KBM-7 (cell line): Measurements from ENCODE around the gene ARTN.

Source experiments
- DNase-seq: peaks from one replicate; pipeline ENCODE4 v3.0.0-alpha.2; 2015
- in situ Hi-C: fragments of 300-500 bp; cut with MboI; formaldehyde crosslinking; loops from 2 replicates; pipeline ENCODE4 v1.14.3; 2020; ENCODE audit warnings: low sequenced_read_pairs, low pct_unique_long_range_greater_than_20kb, mixed read lengths

ARTN gene

DNA sequence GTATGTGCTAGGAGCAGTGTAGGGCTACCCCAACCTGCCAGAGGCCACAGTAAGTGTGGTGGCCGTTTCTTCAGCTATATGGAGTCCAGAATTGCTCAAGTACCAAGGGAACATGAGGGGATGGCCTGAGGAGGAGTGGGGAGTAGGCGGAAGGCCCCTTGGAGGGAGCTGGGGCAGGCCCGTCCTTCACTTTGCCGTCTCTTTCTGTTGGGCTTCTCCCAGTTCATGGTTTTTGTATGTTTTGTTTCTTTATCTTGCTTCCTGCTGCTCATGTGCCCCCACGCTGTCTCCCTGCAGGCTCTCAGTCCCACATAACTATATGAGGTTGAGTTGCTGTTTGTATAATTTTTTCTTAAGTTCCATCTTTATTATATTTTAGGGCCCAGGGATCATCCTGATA, 30.3 kb downstream of the ARTN start:
- in situ Hi-C loops, result no loop called here

GRCh38 chr1:43965316-43965715, 31.7 kb downstream of the ARTN start:
- in situ Hi-C loops, result no loop called here

More for the DNA sequence above, 30.3 kb downstream of the ARTN start:
- DNase-seq, result no peak

DNA sequence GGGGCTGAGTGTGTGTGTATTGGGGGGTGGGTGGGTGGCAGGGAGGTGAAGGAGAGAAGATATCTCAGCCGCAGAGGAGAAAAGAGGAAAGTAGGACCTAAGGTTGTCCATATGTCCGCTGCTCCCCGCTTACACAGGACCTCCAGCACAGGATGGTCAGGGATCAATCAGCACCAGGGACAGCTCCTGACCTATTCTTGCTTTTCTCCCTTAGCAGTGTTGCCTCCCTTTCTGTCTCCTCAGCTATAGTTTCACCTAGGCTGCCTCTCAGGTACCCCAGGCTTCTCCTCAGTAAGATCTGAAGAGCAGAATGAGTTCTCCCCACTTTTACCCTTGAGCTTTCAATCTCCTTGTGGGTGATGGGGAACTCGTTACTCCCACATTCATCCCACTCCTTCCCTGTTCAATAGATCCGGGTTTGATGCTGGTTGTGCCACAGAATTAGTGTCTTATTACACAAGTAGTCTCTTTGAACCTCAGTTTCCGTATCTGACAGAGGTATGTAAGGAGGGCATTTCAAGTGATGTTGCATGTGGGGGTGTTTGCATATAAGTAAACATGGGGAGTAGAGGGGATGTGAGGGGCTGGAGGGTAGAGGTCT, 34.8 kb downstream of the ARTN start:
- in situ Hi-C loops, result no loop called here
- no peak for DNase-seq

More at GRCh38 chr1:43965316-43965715, 31.7 kb downstream of the ARTN start:
- no peak for DNase-seq

DNA sequence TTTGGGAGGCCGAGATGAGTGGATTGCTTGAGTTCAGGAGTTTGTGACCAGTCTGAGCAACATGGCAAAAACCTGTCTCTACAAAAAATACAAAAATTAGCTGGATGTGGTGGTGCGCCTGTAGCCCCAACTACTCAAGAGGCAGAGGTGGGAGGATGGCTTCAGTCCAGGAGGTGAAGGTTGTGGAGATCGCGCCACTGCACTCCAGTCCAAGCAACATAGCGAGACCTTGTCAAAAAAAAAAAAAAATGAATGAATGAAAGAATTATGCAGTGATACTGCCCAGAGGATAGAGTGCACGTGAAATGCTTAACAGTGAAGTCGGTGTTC, 35.8 kb downstream of the ARTN start:
- DNase-seq, result no peak
- in situ Hi-C loops, result no loop called here

DNA sequence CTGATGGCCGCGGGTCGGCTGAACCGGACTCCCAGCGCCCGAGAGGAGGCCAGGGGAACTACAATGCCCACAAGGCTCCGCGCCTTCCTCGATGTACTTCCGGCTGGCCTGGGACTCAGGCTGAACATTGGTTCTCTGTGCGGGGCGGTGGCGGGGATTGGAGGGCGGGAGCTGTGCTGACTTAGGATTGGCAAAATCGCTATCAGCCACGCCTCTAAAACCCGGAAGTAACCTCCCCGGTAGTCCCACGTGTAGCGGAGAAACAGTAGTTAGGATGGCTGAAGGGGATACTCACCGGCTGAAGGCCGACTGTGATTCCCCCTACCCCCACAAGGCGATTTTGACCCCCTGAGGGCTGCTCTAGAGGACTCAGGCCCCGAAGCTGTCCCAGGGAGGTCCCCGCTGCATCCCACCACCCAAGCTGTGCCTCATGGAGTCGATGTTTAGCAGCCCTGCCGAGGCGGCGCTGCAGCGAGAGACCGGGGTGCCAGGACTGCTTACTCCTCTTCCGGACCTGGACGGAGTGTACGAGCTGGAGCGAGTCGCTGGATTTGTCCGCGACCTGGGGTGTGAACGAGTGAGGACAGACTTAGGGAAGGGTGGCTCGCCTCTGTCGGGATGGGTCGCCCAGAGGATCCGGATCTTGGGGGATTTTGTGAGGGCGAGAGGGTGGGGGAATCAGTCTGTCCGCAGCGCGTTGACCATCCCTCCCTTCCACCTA, 36.3 kb downstream of the ARTN start, which contains the start of gene DPH2:
TSS of gene DPH2 (plus strand) at position 265 of the 721 bp plus-strand sequence. CDS start at position 431, 166 bp downstream.
- in situ Hi-C loops, result no loop called here
- peak; percentile 95 for DNase-seq

DNA sequence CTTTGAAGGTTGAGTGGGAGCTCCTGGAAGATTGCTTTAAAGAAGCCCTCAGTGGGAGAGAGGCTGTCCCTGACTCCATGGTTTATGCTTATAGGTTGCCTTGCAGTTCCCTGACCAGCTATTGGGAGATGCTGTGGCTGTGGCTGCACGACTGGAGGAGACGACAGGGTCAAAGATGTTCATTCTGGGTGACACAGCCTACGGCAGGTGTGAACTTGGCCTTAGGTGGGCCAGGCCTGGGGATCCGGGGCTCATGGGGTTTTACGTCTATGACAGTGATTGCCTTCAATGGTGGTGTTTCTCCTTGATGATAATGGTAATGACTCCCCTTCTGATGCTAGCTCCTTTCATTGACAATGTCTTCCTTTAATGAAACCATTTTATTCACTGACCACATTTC, 36.9 kb downstream of the ARTN start:
- DNase-seq, result no peak
- in situ Hi-C loops, result no loop called here

DNA sequence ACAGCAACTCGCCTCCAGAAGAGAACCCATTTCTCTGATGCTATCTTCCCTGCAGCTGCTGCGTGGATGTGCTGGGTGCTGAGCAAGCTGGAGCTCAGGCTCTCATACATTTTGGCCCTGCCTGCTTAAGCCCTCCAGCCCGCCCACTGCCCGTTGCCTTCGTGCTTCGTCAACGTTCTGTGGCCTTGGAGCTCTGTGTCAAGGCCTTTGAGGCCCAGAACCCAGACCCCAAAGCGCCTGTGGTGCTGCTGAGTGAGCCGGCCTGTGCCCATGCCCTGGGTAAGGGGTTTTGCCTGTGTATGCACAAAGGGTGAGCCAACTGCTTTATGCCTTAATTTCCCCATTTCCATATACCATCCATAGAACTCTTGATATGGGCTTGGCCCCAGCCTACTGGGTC, 37.3 kb downstream of the ARTN start:
- DNase-seq, result no peak
- in situ Hi-C loops, result no loop called here

GRCh38 chr1:43971336-43971980, 37.9 kb downstream of the ARTN start:
- in situ Hi-C loops, result no loop called here
- DNase-seq, result no peak

- no peak for DNase-seq
These were observed 40.4 kb downstream of the ARTN start for GRCh38 chr1:43973981-43974442.

DNA sequence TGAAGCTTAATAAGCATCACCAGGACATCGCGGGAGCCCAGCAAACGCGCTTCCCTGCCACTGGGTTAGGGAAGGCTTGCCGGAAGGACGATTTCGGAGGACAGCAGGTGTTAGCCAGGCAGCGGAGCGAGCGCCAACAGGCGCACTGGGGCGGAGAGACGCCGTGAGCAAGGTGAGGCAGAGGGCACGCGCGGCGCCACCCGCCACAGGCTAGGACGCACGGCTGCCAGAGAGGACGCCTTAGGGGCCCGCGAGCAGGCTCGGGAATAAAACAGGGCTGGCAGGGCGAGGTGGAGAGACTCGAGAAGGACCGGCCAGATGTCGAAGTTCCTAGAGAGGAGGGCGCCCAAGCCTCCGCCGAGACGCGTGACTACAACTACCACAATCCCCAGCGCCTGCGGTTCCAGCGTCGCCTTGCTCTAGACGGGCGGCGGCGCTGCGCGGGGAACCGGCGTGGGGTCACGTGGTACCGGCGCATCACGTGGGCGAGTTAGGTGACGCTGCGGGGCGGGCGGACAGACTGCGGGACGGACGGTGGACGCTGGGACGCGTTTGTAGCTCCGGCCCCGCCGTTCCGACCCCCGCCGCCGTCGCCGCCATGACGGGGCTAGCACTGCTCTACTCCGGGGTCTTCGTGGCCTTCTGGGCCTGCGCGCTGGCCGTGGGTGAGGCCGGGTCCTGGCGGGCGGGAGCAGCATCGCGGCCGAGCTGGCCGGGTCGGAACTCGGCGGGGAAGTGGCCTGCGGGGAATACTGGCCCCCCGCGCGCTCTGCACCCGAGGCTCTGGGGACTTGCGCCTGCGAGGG, 41.0 kb downstream of the ARTN start, which contains the start of gene ATP6V0B:
TSS of gene ATP6V0B (plus strand) at position 518 of the 806 bp plus-strand sequence. CDS start at position 599, 81 bp downstream.
- in situ Hi-C loops, result no loop called here
- DNase-seq, result peak; percentile 93

More at GRCh38 chr1:43973981-43974442, 40.4 kb downstream of the ARTN start:
- in situ Hi-C loops, result no loop called here

- in situ Hi-C loops, result no loop called here
- peak; percentile 77 for DNase-seq
These were observed 41.8 kb downstream of the ARTN start for GRCh38 chr1:43975249-43975961.

GRCh38 chr1:43976045-43976444, 42.4 kb downstream of the ARTN start:
- DNase-seq, result peak; percentile 21
- in situ Hi-C loops, result no loop called here

GRCh38 chr1:43976890-43977289, 43.3 kb downstream of the ARTN start:
- in situ Hi-C loops, result no loop called here
- no peak for DNase-seq

- in situ Hi-C loops, result no loop called here
- DNase-seq, result no peak
These were observed 44.0 kb downstream of the ARTN start for GRCh38 chr1:43977376-43978263.

GRCh38 chr1:43978264-43978550, 44.6 kb downstream of the ARTN start:
- in situ Hi-C loops, result no loop called here
- no peak for DNase-seq

DNA sequence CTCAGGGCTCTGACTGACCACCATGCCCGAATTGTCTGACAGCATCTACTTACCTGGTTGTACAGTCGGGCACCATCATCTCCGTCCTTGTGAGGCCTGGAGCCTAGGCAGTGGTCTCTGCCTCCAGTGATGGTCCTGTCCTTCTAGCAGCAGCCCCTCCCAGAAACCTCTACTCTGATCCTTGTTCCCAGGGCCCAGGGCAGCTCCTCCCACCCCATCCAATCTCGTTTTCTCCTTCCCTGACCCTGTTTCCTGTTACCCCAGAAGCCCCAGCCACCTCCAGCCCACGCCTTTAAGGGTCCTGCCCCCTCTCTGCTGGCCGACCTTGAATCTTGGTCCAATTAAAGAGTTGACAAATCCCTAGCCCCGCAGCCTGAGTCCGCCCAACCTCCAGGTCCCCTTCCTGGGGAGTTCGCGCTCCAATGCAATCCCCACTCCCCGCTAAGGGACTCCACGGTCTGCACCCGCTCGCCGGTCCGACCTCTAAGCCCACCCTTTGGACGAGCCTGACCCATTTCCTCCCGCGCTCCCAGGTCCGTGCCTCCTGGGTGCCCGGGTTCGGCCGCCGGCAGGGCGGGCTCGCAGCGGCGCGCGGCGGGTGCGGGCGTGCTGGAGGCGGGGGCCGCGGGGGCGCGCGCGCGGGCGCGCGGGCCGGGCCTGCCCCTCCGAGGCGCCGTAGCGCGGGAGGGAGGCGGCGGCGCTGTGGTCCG, 45.1 kb downstream of the ARTN start, which contains the start of gene B4GALT2:
TSS of gene B4GALT2 (plus strand) at position 660 of the 710 bp plus-strand sequence. CDS start 1,951 bp downstream, outside the sequence.
- DNase-seq, result peak; percentile 41

GRCh38 chr1:43979261-43979527, 45.6 kb downstream of the ARTN start:
- in situ Hi-C loops, result no loop called here
- DNase-seq, result no peak

More for the DNA sequence above, 45.1 kb downstream of the ARTN start, which contains the start of gene B4GALT2:
- in situ Hi-C loops, result no loop called here
